Measurements from ENCODE around the gene ERVK3-1.
A peak's percentile ranks its signal among the peaks of the same experiment; 100 is the strongest.

Gene ERVK3-1

DNA sequence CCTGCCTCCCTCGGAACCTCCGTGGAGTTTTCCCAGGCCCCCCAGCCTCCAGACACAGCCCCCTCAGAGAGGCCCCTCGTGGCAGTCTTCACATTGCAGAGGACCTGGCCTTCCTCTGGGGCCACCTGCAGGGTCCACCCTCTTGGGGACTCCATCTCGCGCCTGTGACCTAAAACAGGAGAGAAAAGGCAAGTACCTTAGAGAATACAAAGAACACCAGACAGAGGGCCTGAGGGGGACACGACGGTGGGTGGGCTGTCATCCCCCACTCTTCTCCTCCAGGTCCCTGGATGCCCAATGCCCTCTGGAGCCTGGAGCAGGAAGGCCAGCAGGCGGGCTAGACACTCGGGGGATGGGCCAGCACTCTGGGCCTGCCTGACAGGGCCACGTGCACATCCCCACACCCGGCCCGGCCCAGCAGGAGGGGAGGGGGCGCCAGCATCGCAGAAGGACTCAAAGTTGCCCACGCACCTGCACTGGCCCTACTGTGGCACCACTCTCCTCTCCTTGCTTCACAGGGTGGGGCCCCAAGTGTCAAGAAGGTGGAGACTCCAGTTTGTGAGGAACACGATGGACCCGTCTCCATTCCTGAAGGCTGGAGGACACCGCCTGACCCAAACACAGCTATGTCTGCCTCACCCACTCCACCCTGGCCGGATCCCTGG lies 52.4 kb downstream of the ERVK3-1 start:
- Histone ChIP-seq H3K4me2 (ENCODE audit: low read length) (no peak overlapping the region), H3K27me3 (ENCODE audit: low read depth, low read length) (no peaks in the 10 kb centered on the region), H3K27ac (ENCODE audit: low read length) (no peak overlapping the region), H3K4me1 (ENCODE audit: low read length) (peaks cover 8% of the 10 kb centered on the region), H3K4me3 (ENCODE audit: low read length) (no peak overlapping the region), H3K9me3 (ENCODE audit: insufficient read depth, low read length) (no peaks in the 10 kb centered on the region), H3K79me2 (ENCODE audit: low read length) (peaks cover 12% of the 10 kb centered on the region), H4K20me1 (ENCODE audit: insufficient read depth, low read length) (no peaks in the 10 kb centered on the region), H3K9ac (ENCODE audit: low read length) (no peak overlapping the region), H2AFZ (ENCODE audit: low read depth, low read length) (no peak overlapping the region), H3K36me3 (replicated peaks; ENCODE audit: low read depth, low read length) (no peaks in the 10 kb centered on the region)
- no peak for TF ChIP-seq EZH2phosphoT487 (IDR thresholded peaks at IDR 0.05; ENCODE audit: low read depth)
- TF ChIP-seq, protein P1, sequence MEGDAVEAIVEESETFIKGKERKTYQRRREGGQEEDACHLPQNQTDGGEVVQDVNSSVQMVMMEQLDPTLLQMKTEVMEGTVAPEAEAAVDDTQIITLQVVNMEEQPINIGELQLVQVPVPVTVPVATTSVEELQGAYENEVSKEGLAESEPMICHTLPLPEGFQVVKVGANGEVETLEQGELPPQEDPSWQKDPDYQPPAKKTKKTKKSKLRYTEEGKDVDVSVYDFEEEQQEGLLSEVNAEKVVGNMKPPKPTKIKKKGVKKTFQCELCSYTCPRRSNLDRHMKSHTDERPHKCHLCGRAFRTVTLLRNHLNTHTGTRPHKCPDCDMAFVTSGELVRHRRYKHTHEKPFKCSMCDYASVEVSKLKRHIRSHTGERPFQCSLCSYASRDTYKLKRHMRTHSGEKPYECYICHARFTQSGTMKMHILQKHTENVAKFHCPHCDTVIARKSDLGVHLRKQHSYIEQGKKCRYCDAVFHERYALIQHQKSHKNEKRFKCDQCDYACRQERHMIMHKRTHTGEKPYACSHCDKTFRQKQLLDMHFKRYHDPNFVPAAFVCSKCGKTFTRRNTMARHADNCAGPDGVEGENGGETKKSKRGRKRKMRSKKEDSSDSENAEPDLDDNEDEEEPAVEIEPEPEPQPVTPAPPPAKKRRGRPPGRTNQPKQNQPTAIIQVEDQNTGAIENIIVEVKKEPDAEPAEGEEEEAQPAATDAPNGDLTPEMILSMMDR (IDR thresholded peaks at IDR 0.05; ENCODE audit: low read depth, low read length): no peak

DNA sequence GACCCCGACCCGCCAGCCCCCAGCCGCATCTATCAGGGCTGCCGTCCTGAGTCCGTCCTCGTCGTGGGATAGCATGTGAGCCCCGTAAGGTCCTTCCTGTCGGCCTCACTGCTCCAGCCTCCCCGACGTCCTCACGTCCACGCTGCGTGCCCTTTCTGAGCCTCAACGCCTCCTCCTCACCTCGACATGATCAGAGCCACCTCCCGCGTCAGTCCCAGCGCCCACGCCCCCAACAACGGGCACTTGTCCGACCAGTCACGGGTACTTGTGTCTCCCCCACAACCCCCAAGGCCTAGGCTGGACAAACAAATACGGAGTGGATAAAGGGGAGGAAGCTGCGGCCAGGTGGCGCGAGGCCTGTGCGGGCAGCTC lies 56.7 kb downstream of the ERVK3-1 start:
- Histone ChIP-seq H3K27me3 (ENCODE audit: low read depth, low read length) (no peaks in the 10 kb centered on the region), H4K20me1 (ENCODE audit: insufficient read depth, low read length) (no peaks in the 10 kb centered on the region), H2AFZ (ENCODE audit: low read depth, low read length) (peak overlapping the region; percentile 67), H3K9me3 (ENCODE audit: insufficient read depth, low read length) (no peaks in the 10 kb centered on the region), H3K36me3 (replicated peaks; ENCODE audit: low read depth, low read length) (no peaks in the 10 kb centered on the region), H3K79me2 (ENCODE audit: low read length) (peaks cover 12% of the 10 kb centered on the region), H3K4me3 (ENCODE audit: low read length) (peak overlapping the region; percentile 82), H3K27ac (ENCODE audit: low read length) (peak overlapping the region; percentile 68), H3K4me1 (ENCODE audit: low read length) (peaks cover 14% of the 10 kb centered on the region), H3K9ac (ENCODE audit: low read length) (peak overlapping the region; percentile 89), H3K4me2 (ENCODE audit: low read length) (peak overlapping the region; percentile 93)
- TF ChIP-seq, protein P1 (IDR thresholded peaks at IDR 0.05; ENCODE audit: low read depth, low read length): no peak; the same call in 1 of the 2 replicates
- TF ChIP-seq EZH2phosphoT487 (IDR thresholded peaks at IDR 0.05; ENCODE audit: low read depth): no peak

DNA sequence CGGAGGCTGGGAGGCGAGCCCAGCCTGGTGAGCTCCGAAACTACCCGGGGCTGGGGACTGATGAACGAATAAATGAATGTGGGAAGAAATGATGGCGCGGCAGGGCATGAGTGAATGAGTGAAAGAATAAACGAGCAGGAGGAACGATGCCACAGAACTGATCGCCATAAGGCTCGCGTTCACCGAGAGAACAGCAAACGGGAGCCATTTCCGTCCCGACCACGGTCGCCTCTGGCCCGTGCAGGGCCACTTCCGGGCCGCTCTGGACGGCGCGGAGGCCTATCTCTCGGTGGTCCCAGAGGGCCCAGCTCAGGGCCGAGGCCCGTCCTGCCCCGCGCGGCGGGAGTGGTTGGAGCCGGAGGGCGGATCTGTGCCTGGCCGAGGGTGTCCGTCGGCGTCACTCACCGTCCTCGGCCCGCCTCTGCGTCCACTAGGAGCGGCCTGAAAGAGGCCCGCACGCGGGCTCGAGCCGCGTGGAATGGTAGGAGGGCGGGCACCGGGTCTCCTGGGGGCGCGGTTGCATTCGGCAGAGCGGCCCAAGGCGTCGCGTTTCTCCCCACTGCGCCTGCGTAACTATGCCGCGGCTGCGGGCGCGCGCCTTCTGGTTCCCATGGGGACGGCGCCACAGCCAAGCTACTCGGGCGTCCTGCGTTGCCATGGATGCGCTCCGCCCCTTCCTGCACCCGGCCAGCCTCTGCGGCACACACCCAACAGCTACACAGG lies 57.3 kb downstream of the ERVK3-1 start, which contains the start of gene ZNF497:
ZNF497 (minus strand) TSS at position 480 of the 723 bp plus-strand sequence. CDS start 5,116 bp downstream, outside the sequence.
- H3K4me1 ChIP-seq (ENCODE audit: low read length): peaks cover 14% of the 10 kb centered on the region
- TF ChIP-seq, protein P1 (IDR thresholded peaks at IDR 0.05; ENCODE audit: low read depth, low read length): peak; percentile 5; the same call in 1 of the 2 replicates
- TF ChIP-seq EZH2phosphoT487 (IDR thresholded peaks at IDR 0.05; ENCODE audit: low read depth): no peak
- H3K27ac ChIP-seq (ENCODE audit: low read length): peak within 1 kb of the TSS; percentile 68
- H3K79me2 ChIP-seq (ENCODE audit: low read length): peaks cover 12% of the 10 kb centered on the region
- H3K4me3 ChIP-seq (ENCODE audit: low read length): peak within 1 kb of the TSS; percentile 82
- H3K9me3 ChIP-seq (ENCODE audit: insufficient read depth, low read length): no peaks in the 10 kb centered on the region
- peak within 1 kb of the TSS; percentile 93 for H3K4me2 ChIP-seq (ENCODE audit: low read length)
- H2AFZ ChIP-seq (ENCODE audit: low read depth, low read length): peak within 1 kb of the TSS; percentile 67
- peak within 1 kb of the TSS; percentile 89 for H3K9ac ChIP-seq (ENCODE audit: low read length)
- no peaks in the 10 kb centered on the region for H3K27me3 ChIP-seq (ENCODE audit: low read depth, low read length)
- H3K36me3 ChIP-seq (replicated peaks; ENCODE audit: low read depth, low read length): no peaks in the 10 kb centered on the region
- no peaks in the 10 kb centered on the region for H4K20me1 ChIP-seq (ENCODE audit: insufficient read depth, low read length)

DNA sequence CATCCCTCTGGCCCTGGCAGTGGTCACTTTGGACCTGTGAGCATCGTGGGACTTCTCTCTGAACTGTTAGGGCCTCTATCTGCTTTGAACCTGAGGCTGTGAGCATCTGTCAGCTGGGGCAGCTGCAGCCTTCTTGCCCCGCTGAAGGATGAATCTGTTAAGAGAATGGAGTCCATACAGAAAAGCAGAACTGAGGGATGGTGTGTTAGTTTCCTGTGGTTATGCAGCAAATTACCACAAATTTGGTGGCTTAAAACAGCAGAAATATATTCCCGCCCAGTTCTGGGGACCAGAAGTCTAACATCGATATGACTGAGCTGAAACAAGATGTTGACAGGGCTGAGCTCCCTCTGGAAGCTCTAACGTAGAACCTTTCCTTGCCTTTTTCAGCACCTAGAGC lies 59.0 kb downstream of the ERVK3-1 start:
- no peak overlapping the region for H3K9ac ChIP-seq (ENCODE audit: low read length)
- no peak overlapping the region for H3K27ac ChIP-seq (ENCODE audit: low read length)
- H3K27me3 ChIP-seq (ENCODE audit: low read depth, low read length): no peaks in the 10 kb centered on the region
- no peak overlapping the region for H3K4me2 ChIP-seq (ENCODE audit: low read length)
- no peaks in the 10 kb centered on the region for H3K36me3 ChIP-seq (replicated peaks; ENCODE audit: low read depth, low read length)
- peaks cover 12% of the 10 kb centered on the region for H3K79me2 ChIP-seq (ENCODE audit: low read length)
- H2AFZ ChIP-seq (ENCODE audit: low read depth, low read length): no peak overlapping the region
- H3K4me1 ChIP-seq (ENCODE audit: low read length): peaks cover 14% of the 10 kb centered on the region
- no peaks in the 10 kb centered on the region for H3K9me3 ChIP-seq (ENCODE audit: insufficient read depth, low read length)
- no peak overlapping the region for H3K4me3 ChIP-seq (ENCODE audit: low read length)
- H4K20me1 ChIP-seq (ENCODE audit: insufficient read depth, low read length): no peaks in the 10 kb centered on the region
- no peak for TF ChIP-seq EZH2phosphoT487 (IDR thresholded peaks at IDR 0.05; ENCODE audit: low read depth)
- TF ChIP-seq, protein P1 (IDR thresholded peaks at IDR 0.05; ENCODE audit: low read depth, low read length): no peak

Data from OCI-LY3 (cell line).